K562 (cell line): ENCODE measurements around the gene DIP2C. TPM values are rescaled to one million over a fixed set of nuclear protein-coding genes. Genes with fewer than 3 reads are reported as not detected.

Source experiments
- ATAC-seq: fragments of 200-7000 bp; cut with Tn5 transposase; 3 replicates; pipeline ENCODE4 v1.9.1; 2020; ENCODE audit warnings: moderate library complexity
- BruUV-seq: library from RNA; stranded (reverse); fragments of 400-500 nt; replicated peaks from 2 replicates; lab custom pipeline; 2021; lab: Mats Ljungman, UMichigan
- CTCF ChIA-PET: fragments of 300-600 bp; formaldehyde crosslinking; extraction: SDS; loops from one replicate; lab custom pipeline; 2021; ENCODE audit warnings: low intra/inter-chr PET ratio; lab: Yijun Ruan, JAX
- POLR2A ChIA-PET: fragments of 300-600, 350-650 bp; sonication (Branson Sonifier 250); formaldehyde crosslinking; extraction: SDS; loops from one replicate; lab custom pipeline; 2021; ENCODE audit warnings: antibody characterized with exemption, inconsistent platforms; lab: Yijun Ruan, JAX
- DNase-seq, 4 experiments: peaks; one replicate each; pipeline versions ENCODE4 v3.0.0 to v3.0.0-alpha.2; 2011 to 2018; ENCODE audit warnings: low spot score in 3 of 4, mixed read lengths in 3 of 4; ENCODE audit errors: extremely low read depth in 1 of 4
- FAIRE-seq: peaks from 2 replicates; lab custom pipeline; 2011; peaks lifted over from hg19 to GRCh38; lab: Jason Lieb, UNC
- H2AFZ ChIP-seq: 2 replicates; pipeline ENCODE4 v1.6.0; 2011; ENCODE audit warnings: low read depth, low read length, control low read depth, inconsistent platforms
- H3K27ac ChIP-seq: fragments of 200-600 bp; 3 replicates; pipeline ENCODE4 v1.8.0; 2011; ENCODE audit warnings: low read depth, mild to moderate bottlenecking, control low read depth, inconsistent platforms, low read length, moderate library complexity, mixed read lengths; ENCODE audit errors: extremely low read depth
- H3K27me3 ChIP-seq, 2 experiments: fragments of 300-600 bp in 1 of 2; 2 replicates in 1 of 2; 3 replicates in 1 of 2; pipeline versions ENCODE4 v1.6.0 to v1.8.0; 2011; ENCODE audit warnings: inconsistent platforms in 2 of 2, low read length in 2 of 2, mild to moderate bottlenecking in 1 of 2, mixed read lengths in 1 of 2, moderate library complexity in 1 of 2; ENCODE audit not compliant: control insufficient read depth in 2 of 2, insufficient read depth in 2 of 2
- H3K36me3 ChIP-seq: fragments of 300-600 bp; 3 replicates; pipeline ENCODE4 v1.8.0; 2011; ENCODE audit warnings: mild to moderate bottlenecking, low read length, inconsistent platforms; ENCODE audit not compliant: control insufficient read depth, insufficient read depth
- H3K4me1 ChIP-seq, 2 experiments: fragments of 200-600 bp in 1 of 2; replicated peaks in 1 of 2; 2 replicates in 1 of 2; 3 replicates in 1 of 2; pipeline versions ENCODE4 v1.5.1 to v1.8.0; 2011; ENCODE audit warnings: inconsistent platforms in 2 of 2, low read length in 2 of 2, mild to moderate bottlenecking in 1 of 2, mixed read lengths in 1 of 2, moderate library complexity in 1 of 2; ENCODE audit not compliant: control insufficient read depth in 2 of 2, insufficient read depth in 2 of 2
- H3K4me2 ChIP-seq: 2 replicates; pipeline ENCODE4 v1.6.1; 2011; ENCODE audit warnings: low read length, control low read depth, inconsistent platforms, mixed read lengths; ENCODE audit not compliant: insufficient read depth
- H3K4me3 ChIP-seq: fragments of 200-600 bp; sonication (generic), shearing (Covaris generic); 2 replicates; pipeline ENCODE4 v1.5.1; 2016; ENCODE audit warnings: control low read depth, inconsistent platforms
- H3K79me2 ChIP-seq: fragments of 200-600 bp; 3 replicates; pipeline ENCODE4 v1.8.0; 2011; ENCODE audit warnings: low read length, inconsistent platforms; ENCODE audit not compliant: control insufficient read depth, insufficient read depth
- H3K9ac ChIP-seq, 2 experiments: 2 replicates each; pipeline versions ENCODE4 v1.6.0 to v1.6.1; 2011; ENCODE audit warnings: low read depth in 2 of 2, low read length in 2 of 2, control low read depth in 1 of 2, inconsistent platforms in 1 of 2, mild to moderate bottlenecking in 1 of 2, mixed read lengths in 1 of 2; ENCODE audit not compliant: insufficient read depth in 1 of 2
- H3K9me1 ChIP-seq: one replicate; pipeline ENCODE4 v1.6.0; 2011; ENCODE audit warnings: inconsistent platforms, mild to moderate bottlenecking, low read length, moderate library complexity; ENCODE audit not compliant: control insufficient read depth, insufficient read depth
- H3K9me3 ChIP-seq: replicated peaks from 2 replicates; pipeline ENCODE4 v1.5.1; 2011; ENCODE audit warnings: low read depth, low read length, inconsistent platforms; ENCODE audit not compliant: control insufficient read depth, insufficient read depth
- H4K20me1 ChIP-seq: replicated peaks from 2 replicates; pipeline ENCODE4 v1.6.1; 2011; ENCODE audit warnings: low read length, inconsistent platforms, mixed read lengths; ENCODE audit not compliant: control insufficient read depth, insufficient read depth
- DIDO1 ChIP-seq: fragments of 450-650 bp; IDR thresholded peaks from 2 replicates; pipeline ENCODE4 v1.6.1; 2016; ENCODE audit warnings: low read depth, missing biosample characterization, missing genetic modification characterization
- EP300 ChIP-seq: IDR thresholded peaks from 2 replicates; pipeline ENCODE4 v1.6.1; 2012; ENCODE audit warnings: low read length, improper control_type of control experiment
- GATAD2A ChIP-seq: fragments of 450-650 bp; IDR thresholded peaks from 2 replicates; pipeline ENCODE4 v1.6.1; 2017
- HDAC8 ChIP-seq: fragments of 450-650 bp; IDR thresholded peaks from 2 replicates; pipeline ENCODE4 v1.6.1; 2016; ENCODE audit warnings: mild to moderate bottlenecking, missing genetic modification characterization, moderate library complexity, missing compliant biosample characterization
- KDM4B ChIP-seq, 2 experiments: fragments of 450-650 bp in 1 of 2; sonication (generic) in 1 of 2; IDR thresholded peaks; 2 replicates each; pipeline ENCODE4 v1.6.1; 2016 to 2017; ENCODE audit warnings: borderline replicate concordance in 2 of 2, antibody characterized with exemption in 1 of 2, low read depth in 1 of 2, mild to moderate bottlenecking in 1 of 2
- MAFG ChIP-seq: fragments of 450-650 bp; conservative IDR thresholded peaks from 2 replicates; pipeline ENCODE4 v1.6.1; 2016; ENCODE audit warnings: missing genetic modification characterization, missing compliant biosample characterization
- MYC ChIP-seq, 2 experiments: fragments of 250-450 bp in 1 of 2; sonication (Bioruptor Pico) in 1 of 2; IDR thresholded peaks; 2 replicates each; pipeline versions ENCODE4 v1.5.1 to v1.6.1; 2012 to 2021; ENCODE audit warnings: low read depth in 2 of 2, borderline replicate concordance in 1 of 2, improper control_type of control experiment in 1 of 2, low read length in 1 of 2, mild to moderate bottlenecking in 1 of 2, moderate library complexity in 1 of 2
- PCBP1 ChIP-seq: fragments of 200-400 bp; formaldehyde crosslinking; IDR thresholded peaks from 2 replicates; pipeline ENCODE4 v1.6.1; 2018; ENCODE audit warnings: mild to moderate bottlenecking, low read depth, low read length; ENCODE audit not compliant: poor library complexity, severe bottlenecking
- PHTF2 ChIP-seq: fragments of 250-450 bp; sonication (Bioruptor Pico); IDR thresholded peaks from 2 replicates; pipeline ENCODE4 v1.5.0; 2021; ENCODE audit warnings: mild to moderate bottlenecking
- SREBF1 ChIP-seq: fragments of 150-350 bp; IDR thresholded peaks from 2 replicates; pipeline ENCODE4 v1.6.1; 2014; ENCODE audit warnings: antibody characterized with exemption, low read depth, low read length, borderline replicate concordance
- SRSF3 ChIP-seq: fragments of 200-400 bp; formaldehyde crosslinking; IDR thresholded peaks from 2 replicates; pipeline ENCODE4 v1.6.1; 2016; ENCODE audit warnings: mild to moderate bottlenecking, low read length, moderate library complexity; ENCODE audit not compliant: insufficient read depth
- ZNF311 ChIP-seq: fragments of 250-450 bp; sonication (Bioruptor Pico); IDR thresholded peaks from 2 replicates; pipeline ENCODE4 v1.4.0; 2020; ENCODE audit warnings: mild to moderate bottlenecking, moderate library complexity
- ZNF444 ChIP-seq: fragments of 250-450 bp; sonication (Bioruptor Pico); IDR thresholded peaks from 2 replicates; pipeline ENCODE4 v1.4.0; 2020; ENCODE audit warnings: mild to moderate bottlenecking, moderate library complexity
- WGBS: fragments of 100-300 bp; shearing (Covaris generic); methylation state at CpG from one replicate; pipeline ENCODE4 v1.1.6; 2016; ENCODE audit warnings: low coverage, mixed read lengths; ENCODE audit not compliant: insufficient coverage; ENCODE audit errors: missing lambda C conversion rate; 5-methylcytosine and 5-hydroxymethylcytosine counted together
- in situ Hi-C: fragments of 300-500 bp; cut with MboI; formaldehyde crosslinking; loops from 4 replicates; pipeline ENCODE4 v1.15.0; 2018; ENCODE audit warnings: inconsistent platforms, mixed read lengths
- intact Hi-C: fragments of 100-400 bp; cut with micrococcal nuclease; formaldehyde crosslinking; loops from 2 replicates; pipeline ENCODE4 v1.14.2; 2022
- polyA plus RNA-seq, 8 experiments: library from polyadenylated mRNA; depleted of rRNA in 4 of 8; stranded (reverse) in 5 of 8; unstranded in 3 of 8; fragments of >200 nt; fragmentation: Nextera tagmentation in 2 of 8; fragmentation: Illumina TruSeq in 1 of 8; extraction: Ambion mirVana in 2 of 8; extraction: Trizol in 1 of 8; gene quantifications; 2 replicates each; pipeline versions ENCODE4 v1.2.1 to v1.2.3, GENCODE V29; 2011 to 2014; ENCODE audit warnings: inconsistent platforms in 1 of 8, missing spikeins in 1 of 8
- total RNA-seq, 7 experiments: library from RNA; depleted of rRNA in 6 of 7; stranded (reverse); fragments of >200 nt in 6 of 7; fragmentation: Illumina TruSeq in 2 of 7; extraction: Trizol in 2 of 7; gene quantifications; 2 replicates each; pipeline versions ENCODE4 v1.2.1 to v1.2.3, GENCODE V29; 2011 to 2021; ENCODE audit warnings: low replicate concordance in 1 of 7
- TF ChIP-seq, protein P1 (sequence below): IDR thresholded peaks from 2 replicates; pipeline ENCODE4 v1.6.1; 2011; ENCODE audit warnings: borderline replicate concordance, low read depth, mild to moderate bottlenecking, moderate library complexity, low read length; ENCODE audit not compliant: insufficient read depth, poor library complexity, severe bottlenecking
- TF ChIP-seq, protein P2 (sequence below): sonication (generic); formaldehyde crosslinking; IDR thresholded peaks from 2 replicates; pipeline ENCODE4 v1.8.0; 2022; ENCODE audit warnings: mild to moderate bottlenecking, missing genetic modification reagents, borderline replicate concordance

Gene DIP2C
- total and polyA plus RNA-seq, 9 of the 15 experiments (the other 6 are each of a cell fraction or from before 2014, with no cell fraction given) = 0.01 TPM; not detected in 8

DNA sequence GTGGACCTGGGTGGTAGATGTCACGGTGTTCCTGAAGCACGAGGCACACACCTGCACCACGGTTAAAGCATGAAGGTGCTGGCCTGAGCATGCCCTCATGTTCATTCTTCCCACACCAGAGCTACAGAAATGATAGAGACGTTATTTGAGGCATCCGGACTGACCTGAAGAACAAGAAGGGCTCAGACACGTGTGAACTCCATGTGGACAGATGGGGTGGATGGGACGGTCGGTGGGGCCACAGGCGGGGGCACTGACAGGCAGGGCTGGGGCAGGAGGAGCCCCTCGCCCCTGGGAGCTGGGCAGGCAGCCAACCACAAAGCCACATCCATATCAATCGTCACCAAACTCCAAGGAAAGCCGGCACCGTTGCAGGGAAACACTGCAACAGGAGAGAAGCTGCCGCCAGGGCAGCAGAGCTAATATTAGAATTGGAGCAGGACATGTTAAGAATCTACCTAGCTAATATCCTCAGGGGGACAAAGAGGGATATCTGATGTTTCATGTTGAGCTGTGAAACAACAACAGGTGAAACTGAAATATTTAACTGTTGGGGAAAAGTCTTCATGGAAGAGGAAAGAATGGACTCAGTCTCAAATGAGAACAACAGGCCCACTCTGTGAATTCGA is 37.8 kb upstream of the DIP2C start (continued):
- TF ChIP-seq, protein P1, sequence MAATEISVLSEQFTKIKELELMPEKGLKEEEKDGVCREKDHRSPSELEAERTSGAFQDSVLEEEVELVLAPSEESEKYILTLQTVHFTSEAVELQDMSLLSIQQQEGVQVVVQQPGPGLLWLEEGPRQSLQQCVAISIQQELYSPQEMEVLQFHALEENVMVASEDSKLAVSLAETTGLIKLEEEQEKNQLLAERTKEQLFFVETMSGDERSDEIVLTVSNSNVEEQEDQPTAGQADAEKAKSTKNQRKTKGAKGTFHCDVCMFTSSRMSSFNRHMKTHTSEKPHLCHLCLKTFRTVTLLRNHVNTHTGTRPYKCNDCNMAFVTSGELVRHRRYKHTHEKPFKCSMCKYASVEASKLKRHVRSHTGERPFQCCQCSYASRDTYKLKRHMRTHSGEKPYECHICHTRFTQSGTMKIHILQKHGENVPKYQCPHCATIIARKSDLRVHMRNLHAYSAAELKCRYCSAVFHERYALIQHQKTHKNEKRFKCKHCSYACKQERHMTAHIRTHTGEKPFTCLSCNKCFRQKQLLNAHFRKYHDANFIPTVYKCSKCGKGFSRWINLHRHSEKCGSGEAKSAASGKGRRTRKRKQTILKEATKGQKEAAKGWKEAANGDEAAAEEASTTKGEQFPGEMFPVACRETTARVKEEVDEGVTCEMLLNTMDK = no peak
- TF ChIP-seq PHTF2 (CRISPR knock-in tag) = no peak
- no peak for TF ChIP-seq DIDO1 (tag)
- no peak for TF ChIP-seq HDAC8 (tag)
- TF ChIP-seq ZNF311 (CRISPR knock-in tag) = no peak
- TF ChIP-seq GATAD2A = no peak

DNA sequence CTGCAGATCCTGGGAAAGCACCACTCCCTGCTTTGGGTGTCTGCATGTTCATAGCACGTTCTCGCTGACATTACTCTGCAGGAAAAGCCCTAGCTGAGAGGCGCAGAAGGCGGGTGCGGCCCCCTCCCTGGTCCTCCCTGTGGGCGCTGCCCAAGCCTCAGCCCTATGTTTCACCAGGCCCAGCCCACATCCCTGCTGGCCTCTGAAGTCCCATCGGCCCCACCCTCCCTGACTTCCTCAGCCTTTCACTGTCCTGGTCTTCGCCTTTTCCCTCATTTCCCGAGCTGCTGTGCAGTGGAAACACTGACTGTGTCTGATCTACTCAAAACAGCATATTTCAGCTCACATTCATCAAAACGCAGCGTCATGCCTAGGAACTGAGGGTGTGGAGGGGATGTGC is 36.3 kb upstream of the DIP2C start:
- CTCF ChIA-PET = interaction anchor here (0.7 kb wide), 1 partner anchor 63 kb away, joined by 3 read pairs; no protein-coding TSS in a partner anchor
- no peaks in the 10 kb centered on the region for H3K36me3 ChIP-seq
- no peak overlapping the region for H3K4me3 ChIP-seq
- 1% methylated on average over 11 of the region's 11 CpGs for WGBS
- H4K20me1 ChIP-seq = 0 out of 2 replicates have a peak, but pooled peaks cover 8% of the 10 kb centered on the region
- no peak overlapping the region for H3K9ac ChIP-seq
- H3K27ac ChIP-seq = no peak overlapping the region
- H3K9me1 ChIP-seq = no peaks in the 10 kb centered on the region
- H3K27me3 ChIP-seq = peaks cover 11 to 56% of the 10 kb centered on the region in 2 experiments
- intact Hi-C loops (no loop called here), in situ Hi-C loops (no loop called here)
- DNase-seq (no peak), FAIRE-seq (no peak), ATAC-seq (no peak; the same call in 1 of the 3 replicates)
- H3K9me3 ChIP-seq = no peaks in the 10 kb centered on the region
- POLR2A ChIA-PET = no interaction called here
- H2AFZ ChIP-seq = no peak overlapping the region
- H3K4me2 ChIP-seq = no peak overlapping the region
- no TSS peak for BruUV-seq
- no peaks in the 10 kb centered on the region for H3K79me2 ChIP-seq
- H3K4me1 ChIP-seq = peaks cover 0 to 3% of the 10 kb centered on the region in 2 experiments; a peak in 1 of 5 replicates
- TF ChIP-seq MAFG (tag) (no peak), EP300 (no peak), KDM4B (IDR thresholded peaks at IDR 0.05; ENCODE audit: borderline replicate concordance in 2 of 2, low read depth in 1 of 2) (no peak), MYC (IDR thresholded peaks at IDR 0.05; ENCODE audit: low read depth, low read length) (no peak), MYC (CRISPR knock-in tag; IDR thresholded peaks at IDR 0.05; ENCODE audit: borderline replicate concordance, low read depth) (no peak), ZNF444 (CRISPR knock-in tag) (no peak), PCBP1 (no peak), SRSF3 (no peak), SREBF1 (no peak)
- TF ChIP-seq, protein P2, sequence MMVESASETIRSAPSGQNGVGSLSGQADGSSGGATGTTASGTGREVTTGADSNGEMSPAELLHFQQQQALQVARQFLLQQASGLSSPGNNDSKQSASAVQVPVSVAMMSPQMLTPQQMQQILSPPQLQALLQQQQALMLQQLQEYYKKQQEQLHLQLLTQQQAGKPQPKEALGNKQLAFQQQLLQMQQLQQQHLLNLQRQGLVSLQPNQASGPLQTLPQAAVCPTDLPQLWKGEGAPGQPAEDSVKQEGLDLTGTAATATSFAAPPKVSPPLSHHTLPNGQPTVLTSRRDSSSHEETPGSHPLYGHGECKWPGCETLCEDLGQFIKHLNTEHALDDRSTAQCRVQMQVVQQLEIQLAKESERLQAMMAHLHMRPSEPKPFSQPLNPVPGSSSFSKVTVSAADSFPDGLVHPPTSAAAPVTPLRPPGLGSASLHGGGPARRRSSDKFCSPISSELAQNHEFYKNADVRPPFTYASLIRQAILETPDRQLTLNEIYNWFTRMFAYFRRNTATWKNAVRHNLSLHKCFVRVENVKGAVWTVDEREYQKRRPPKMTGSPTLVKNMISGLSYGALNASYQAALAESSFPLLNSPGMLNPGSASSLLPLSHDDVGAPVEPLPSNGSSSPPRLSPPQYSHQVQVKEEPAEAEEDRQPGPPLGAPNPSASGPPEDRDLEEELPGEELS (CRISPR knock-in tag) = no peak
